Gastroesophageal sphincter (tissue), 3 donors: Measurements from ENCODE around the gene CRKL.

Experiments
- CTCF ChIP-seq, 4 experiments: fragments of 200-600 bp in 2 of 4; fragments of 450-650 bp in 2 of 4; sonication (generic) in 1 of 4; IDR thresholded peaks; one replicate each; pipeline ENCODE4 v1.5.1; 2017 to 2019; ENCODE audit warnings: antibody characterized with exemption in 4 of 4, mild to moderate bottlenecking in 2 of 4, moderate library complexity in 2 of 4
- EP300 ChIP-seq: sonication (generic); formaldehyde crosslinking; IDR thresholded peaks from one replicate; pipeline ENCODE4 v1.6.1; 2017; ENCODE audit warnings: antibody characterized with exemption, mild to moderate bottlenecking
- POLR2A ChIP-seq, 2 donors: fragments of 450-650 bp; IDR thresholded peaks; one replicate each; pipeline ENCODE4 v1.6.1; 2017; ENCODE audit warnings: antibody characterized with exemption in 2 of 2, mild to moderate bottlenecking in 2 of 2, moderate library complexity in 1 of 2
- POLR2AphosphoS5 ChIP-seq: sonication (generic); formaldehyde crosslinking; IDR thresholded peaks from one replicate; pipeline ENCODE4 v1.6.1; 2017; ENCODE audit warnings: antibody characterized with exemption

- TF ChIP-seq POLR2AphosphoS5 (no peak), CTCF (IDR thresholded peaks at IDR 0.05) (no peak), POLR2A (IDR thresholded peaks at IDR 0.05) (no peak), EP300 (no peak)
Observed at GRCh38 chr22:20997536-20998257, 80.5 kb downstream of the CRKL start.
